ENCODE data around the gene L3MBTL4.

- TF ChIP-seq POLR2A (IDR thresholded peaks at IDR 0.05) (no peak), POLR2AphosphoS5 (IDR thresholded peaks at IDR 0.05) (no peak)
Observed at GRCh38 chr18:5914951-5915350, 499.8 kb downstream of the L3MBTL4 start.

All from spleen (tissue), 3 donors.